Measurements from ENCODE around the gene LRMDA.
"Not testable (repeated sequence)": the region's sequence is repeated elsewhere in the genome, so short reads cannot be mapped to it uniquely, and the experiment has no call there.

Gene LRMDA

DNA sequence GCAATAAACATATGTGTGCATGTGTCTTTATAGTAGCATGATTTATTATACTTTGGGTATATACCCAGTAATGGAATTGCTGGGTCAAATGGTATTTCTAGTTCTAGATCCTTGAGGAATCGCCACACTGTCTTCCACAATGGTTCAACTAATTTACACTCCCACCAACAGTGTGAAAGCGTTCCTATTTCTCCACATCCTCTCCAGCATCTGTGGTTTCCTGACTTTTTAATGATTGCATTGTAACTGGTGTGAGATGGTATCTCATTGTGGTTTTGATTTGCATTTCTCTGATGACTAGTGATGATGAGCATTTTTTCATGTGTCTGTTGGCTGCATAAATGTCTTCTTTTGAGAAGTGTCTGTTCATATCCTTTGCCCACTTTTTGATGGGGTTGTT lies 84.7 kb downstream of the LRMDA start:
- H3K4me3 ChIP-seq (ENCODE audit: low read length), result not testable (repeated sequence)

DNA sequence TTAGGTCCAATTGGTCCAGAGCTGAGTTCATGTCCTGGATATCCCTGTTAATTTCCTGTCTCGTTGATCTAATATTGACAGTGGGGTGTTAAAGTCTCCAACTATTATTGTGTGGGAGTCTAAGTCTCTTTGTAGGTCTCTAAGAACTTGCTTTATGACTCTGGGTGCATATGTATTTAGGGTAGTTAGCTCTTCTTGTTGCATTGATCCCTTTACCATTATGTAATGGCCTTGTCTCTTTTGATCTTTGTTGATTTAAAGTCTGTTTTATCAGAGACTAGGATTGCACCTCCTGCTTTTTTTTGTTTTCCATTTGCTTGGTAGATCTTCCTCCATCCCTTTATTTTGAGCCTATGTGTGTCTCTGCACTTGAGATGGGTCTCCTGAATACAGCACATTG lies 87.8 kb downstream of the LRMDA start:
- H3K9me3 ChIP-seq (ENCODE audit: insufficient read depth, low read depth, low read length); H3K36me3 ChIP-seq (ENCODE audit: insufficient read depth, low read depth, low read length); H3K4me1 ChIP-seq (ENCODE audit: insufficient read depth, low read length); H3K4me3 ChIP-seq (ENCODE audit: low read length); H3K27ac ChIP-seq (ENCODE audit: low read length); H3K9ac ChIP-seq (ENCODE audit: low read depth, low read length): not testable (repeated sequence)
- peaks cover 16% of the 10 kb centered on the region; the same call in 1 of the 2 replicates for H3K27me3 ChIP-seq (ENCODE audit: insufficient read depth, low read length)

More for the DNA sequence above, 84.7 kb downstream of the LRMDA start:
- H3K9ac ChIP-seq (ENCODE audit: low read depth, low read length); H3K27ac ChIP-seq (ENCODE audit: low read length); H3K9me3 ChIP-seq (ENCODE audit: insufficient read depth, low read depth, low read length); H3K36me3 ChIP-seq (ENCODE audit: insufficient read depth, low read depth, low read length); H3K27me3 ChIP-seq (ENCODE audit: insufficient read depth, low read length); H3K4me1 ChIP-seq (ENCODE audit: insufficient read depth, low read length): not testable (repeated sequence)

DNA sequence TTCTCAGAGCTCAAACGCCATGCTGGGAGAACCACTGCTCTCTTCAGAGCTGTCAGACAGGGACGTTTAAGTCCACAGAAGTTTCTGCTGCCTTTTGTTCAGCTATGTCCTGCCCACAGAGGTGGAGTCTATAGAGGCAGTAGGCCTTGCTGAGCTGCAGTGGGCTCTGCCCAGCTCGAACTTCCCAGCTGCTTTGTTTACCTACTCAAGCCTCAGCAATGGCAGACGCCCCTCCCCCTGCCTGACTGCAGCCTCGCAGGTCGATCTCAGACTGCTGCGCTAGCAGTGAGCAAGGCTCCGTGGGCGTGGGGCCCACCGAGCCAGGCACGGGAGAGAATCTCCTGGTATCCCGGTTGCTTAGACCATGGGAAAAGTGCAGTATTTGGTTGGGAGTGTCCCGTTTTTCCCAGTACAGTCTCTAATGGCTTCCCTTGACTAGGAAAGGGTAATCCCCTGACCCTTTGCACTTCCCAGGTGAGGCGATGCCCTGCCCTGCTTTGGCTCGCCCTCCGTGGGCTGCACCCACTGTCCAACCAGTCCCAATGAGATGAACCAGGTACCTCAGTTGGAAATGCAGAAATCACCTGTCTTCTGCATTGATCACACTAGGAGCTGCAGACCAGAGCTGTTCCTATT lies 89.9 kb downstream of the LRMDA start:
- Histone ChIP-seq H3K4me3 (ENCODE audit: low read length) (peak overlapping the region; percentile 64), H3K27me3 (ENCODE audit: insufficient read depth, low read length) (peaks cover 16% of the 10 kb centered on the region; the same call in 1 of the 2 replicates)
- H3K36me3 ChIP-seq (ENCODE audit: insufficient read depth, low read depth, low read length); H3K9me3 ChIP-seq (ENCODE audit: insufficient read depth, low read depth, low read length); H3K27ac ChIP-seq (ENCODE audit: low read length); H3K9ac ChIP-seq (ENCODE audit: low read depth, low read length); H3K4me1 ChIP-seq (ENCODE audit: insufficient read depth, low read length): not testable (repeated sequence)

DNA sequence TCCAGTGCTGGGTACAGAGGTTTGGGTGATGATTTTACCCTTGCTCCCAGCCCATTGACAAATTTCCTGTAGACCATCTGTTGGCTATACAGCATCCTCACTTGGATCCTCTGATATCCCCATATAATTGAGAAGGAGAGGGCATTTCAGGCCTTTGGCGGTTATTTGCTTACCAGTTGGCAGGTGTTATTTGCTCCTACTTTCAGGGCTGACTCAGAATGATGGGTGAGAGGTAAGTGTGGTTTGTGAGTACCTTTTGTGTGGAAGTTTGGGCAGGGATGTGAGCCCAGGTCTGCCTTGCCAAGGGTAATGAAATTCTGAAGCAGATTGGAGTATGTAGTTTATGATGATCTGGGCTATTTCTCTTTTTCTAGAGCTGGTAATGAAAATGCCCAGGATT lies 93.6 kb downstream of the LRMDA start:
- Histone ChIP-seq H3K9ac (ENCODE audit: low read depth, low read length) (no peak overlapping the region), H3K4me3 (ENCODE audit: low read length) (no peak overlapping the region), H3K4me1 (ENCODE audit: insufficient read depth, low read length) (no peaks in the 10 kb centered on the region), H3K9me3 (ENCODE audit: insufficient read depth, low read depth, low read length) (no peaks in the 10 kb centered on the region), H3K27me3 (ENCODE audit: insufficient read depth, low read length) (peaks cover 16% of the 10 kb centered on the region; the same call in 1 of the 2 replicates), H3K27ac (ENCODE audit: low read length) (no peak overlapping the region), H3K36me3 (ENCODE audit: insufficient read depth, low read depth, low read length) (no peaks in the 10 kb centered on the region)

DNA sequence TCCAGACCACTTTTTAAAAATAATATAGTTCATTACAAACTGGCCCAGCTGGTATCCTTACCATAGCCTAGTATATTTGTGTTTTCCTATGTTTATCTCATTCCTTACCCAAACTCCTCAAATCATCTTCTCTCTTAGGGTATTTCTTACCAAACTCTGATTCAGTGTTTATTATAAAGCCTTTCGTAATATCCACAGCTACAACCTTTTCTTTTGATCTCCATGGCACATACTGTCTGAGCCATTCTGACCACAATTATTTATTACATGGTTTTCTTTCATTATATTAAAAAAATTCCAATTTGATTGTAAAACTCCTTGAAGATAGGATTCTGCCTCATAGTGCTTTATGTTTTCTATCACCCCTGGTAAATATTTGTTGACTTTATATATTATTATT lies 94.2 kb downstream of the LRMDA start:
- Histone ChIP-seq H3K27ac (ENCODE audit: low read length) (no peak overlapping the region), H3K4me3 (ENCODE audit: low read length) (no peak overlapping the region), H3K9me3 (ENCODE audit: insufficient read depth, low read depth, low read length) (no peaks in the 10 kb centered on the region), H3K9ac (ENCODE audit: low read depth, low read length) (no peak overlapping the region), H3K27me3 (ENCODE audit: insufficient read depth, low read length) (peaks cover 16% of the 10 kb centered on the region; the same call in 1 of the 2 replicates), H3K4me1 (ENCODE audit: insufficient read depth, low read length) (no peaks in the 10 kb centered on the region), H3K36me3 (ENCODE audit: insufficient read depth, low read depth, low read length) (no peaks in the 10 kb centered on the region)

DNA sequence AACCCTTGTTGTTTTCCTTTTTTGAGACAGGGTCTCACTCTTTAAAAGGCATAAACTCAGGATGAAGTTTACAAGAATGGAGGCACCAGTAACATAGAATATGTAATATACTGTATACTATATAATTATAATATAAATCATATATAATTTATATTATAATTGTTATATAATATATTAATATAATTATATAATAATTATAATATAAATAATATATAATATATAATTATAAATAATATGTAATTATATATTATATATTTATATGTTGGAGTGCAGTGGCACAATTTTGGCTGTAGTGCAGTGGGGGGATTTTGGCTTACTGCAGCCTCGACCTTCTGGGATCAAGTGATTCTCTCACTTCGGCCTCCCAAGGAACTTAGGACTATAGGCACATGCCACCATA lies 96.1 kb downstream of the LRMDA start:
- peaks cover 5% of the 10 kb centered on the region; the same call in 1 of the 2 replicates for H3K27me3 ChIP-seq (ENCODE audit: insufficient read depth, low read length)
- no peaks in the 10 kb centered on the region for H3K4me1 ChIP-seq (ENCODE audit: insufficient read depth, low read length)
- no peak overlapping the region for H3K9ac ChIP-seq (ENCODE audit: low read depth, low read length)
- no peak overlapping the region for H3K27ac ChIP-seq (ENCODE audit: low read length)
- no peaks in the 10 kb centered on the region for H3K9me3 ChIP-seq (ENCODE audit: insufficient read depth, low read depth, low read length)
- no peak overlapping the region for H3K4me3 ChIP-seq (ENCODE audit: low read length)
- no peaks in the 10 kb centered on the region for H3K36me3 ChIP-seq (ENCODE audit: insufficient read depth, low read depth, low read length)

DNA sequence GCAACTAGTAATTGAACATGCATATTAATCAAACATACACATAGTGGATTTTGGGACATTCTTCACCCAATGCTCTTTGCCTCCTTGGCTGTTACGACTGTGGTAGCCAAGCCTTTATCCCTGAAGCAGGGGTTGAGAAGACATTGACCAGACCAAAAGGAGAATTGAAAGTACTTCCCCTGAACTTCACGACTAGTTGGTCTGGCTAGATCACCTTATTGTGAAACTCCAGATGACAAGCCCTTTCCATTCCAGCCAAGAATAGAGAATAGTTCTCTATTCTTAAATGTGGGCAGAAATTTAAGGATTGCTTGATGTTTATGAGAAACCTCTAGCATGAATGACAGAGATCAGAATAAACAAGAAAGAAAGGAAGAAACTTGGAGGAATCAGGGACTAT lies 97.0 kb downstream of the LRMDA start:
- no peaks in the 10 kb centered on the region for H3K36me3 ChIP-seq (ENCODE audit: insufficient read depth, low read depth, low read length)
- no peak overlapping the region for H3K9ac ChIP-seq (ENCODE audit: low read depth, low read length)
- H3K4me3 ChIP-seq (ENCODE audit: low read length), result no peak overlapping the region
- no peak overlapping the region for H3K27ac ChIP-seq (ENCODE audit: low read length)
- H3K9me3 ChIP-seq (ENCODE audit: insufficient read depth, low read depth, low read length), result no peaks in the 10 kb centered on the region
- H3K4me1 ChIP-seq (ENCODE audit: insufficient read depth, low read length), result no peaks in the 10 kb centered on the region
- no peaks in the 10 kb centered on the region for H3K27me3 ChIP-seq (ENCODE audit: insufficient read depth, low read length)

DNA sequence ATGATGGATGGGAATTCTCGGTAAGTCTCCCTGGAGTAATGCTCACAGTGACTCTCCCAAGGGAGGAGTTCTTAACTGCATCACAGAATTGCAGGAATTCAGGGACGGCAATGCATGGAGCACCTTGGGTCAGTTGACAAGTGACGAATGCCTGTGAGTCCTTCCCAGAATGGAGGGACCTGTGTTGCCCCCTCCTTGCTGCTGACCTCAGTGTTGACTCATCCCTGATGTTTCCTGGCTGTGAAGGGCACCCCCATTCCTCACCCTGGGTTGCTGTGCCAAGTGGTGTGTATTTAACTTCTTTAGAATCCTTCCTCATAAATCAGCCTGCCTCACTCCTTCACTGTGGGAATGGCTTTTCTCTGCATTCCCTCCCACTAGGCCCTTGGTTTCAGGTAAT lies 98.9 kb downstream of the LRMDA start:
- no peaks in the 10 kb centered on the region for H3K9me3 ChIP-seq (ENCODE audit: insufficient read depth, low read depth, low read length)
- no peak overlapping the region for H3K4me3 ChIP-seq (ENCODE audit: low read length)
- no peaks in the 10 kb centered on the region for H3K4me1 ChIP-seq (ENCODE audit: insufficient read depth, low read length)
- no peak overlapping the region for H3K9ac ChIP-seq (ENCODE audit: low read depth, low read length)
- H3K27me3 ChIP-seq (ENCODE audit: insufficient read depth, low read length), result no peaks in the 10 kb centered on the region
- H3K36me3 ChIP-seq (ENCODE audit: insufficient read depth, low read depth, low read length), result no peaks in the 10 kb centered on the region
- H3K27ac ChIP-seq (ENCODE audit: low read length), result no peak overlapping the region

DNA sequence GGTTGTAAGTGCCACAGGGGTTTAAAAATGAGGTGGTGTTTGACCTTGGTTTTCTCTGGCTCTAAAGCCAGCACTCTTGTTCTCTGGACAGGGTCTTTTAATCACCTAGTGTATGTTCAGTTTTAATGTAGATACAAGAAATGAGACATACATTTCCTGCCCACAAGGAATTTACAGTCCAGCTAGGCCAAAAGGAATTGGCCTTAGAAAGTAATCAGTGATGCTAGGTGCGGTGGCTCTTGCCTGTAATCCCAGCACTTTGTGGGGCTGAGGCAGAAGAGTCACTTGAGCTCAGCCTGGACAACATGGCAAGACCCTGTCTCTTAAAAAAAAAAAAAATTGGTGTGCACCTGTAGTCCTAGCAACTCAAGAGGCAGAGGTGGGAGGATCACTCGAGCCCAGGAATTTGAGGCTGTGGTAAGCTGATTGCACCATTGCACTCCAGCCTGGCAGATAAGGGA lies 100.2 kb downstream of the LRMDA start:
- Histone ChIP-seq H3K4me1 (ENCODE audit: insufficient read depth, low read length) (no peaks in the 10 kb centered on the region), H3K9me3 (ENCODE audit: insufficient read depth, low read depth, low read length) (no peaks in the 10 kb centered on the region), H3K36me3 (ENCODE audit: insufficient read depth, low read depth, low read length) (no peaks in the 10 kb centered on the region), H3K27me3 (ENCODE audit: insufficient read depth, low read length) (peaks cover under 1% of the 10 kb centered on the region; the same call in 1 of the 2 replicates), H3K27ac (ENCODE audit: low read length) (no peak overlapping the region), H3K9ac (ENCODE audit: low read depth, low read length) (no peak overlapping the region), H3K4me3 (ENCODE audit: low read length) (no peak overlapping the region)

DNA sequence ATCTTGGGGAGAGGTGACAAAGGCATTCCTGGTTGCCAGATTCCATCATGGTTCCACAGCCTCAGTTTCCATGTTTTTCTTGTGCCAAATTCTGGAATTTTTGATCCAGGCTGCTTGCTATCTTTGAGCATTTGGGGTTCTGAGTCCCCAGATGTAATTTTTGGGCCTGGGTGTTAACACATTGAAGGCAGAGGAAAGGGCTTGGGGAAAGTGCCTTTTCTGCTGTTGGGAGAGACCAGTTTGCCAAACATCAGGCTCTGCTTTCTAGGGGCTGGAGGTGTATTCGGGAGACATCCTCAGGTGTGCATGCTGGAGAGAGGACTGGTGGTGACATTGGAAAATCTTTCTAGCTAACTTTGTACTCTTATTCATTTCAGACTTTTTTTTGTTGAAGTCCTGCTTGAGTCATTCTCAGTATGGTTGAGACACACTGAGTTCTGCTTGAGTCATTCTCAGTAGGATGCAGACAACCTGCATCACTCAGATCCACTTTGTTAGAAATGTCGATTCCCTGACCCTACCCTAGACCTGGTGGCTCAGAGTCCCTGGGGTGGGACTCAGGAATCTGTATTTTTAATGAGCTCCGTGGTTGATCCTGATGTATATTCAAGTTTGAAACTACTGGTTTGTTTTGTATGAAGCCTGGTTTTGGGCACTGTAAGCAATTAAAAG lies 101.0 kb downstream of the LRMDA start:
- H3K36me3 ChIP-seq (ENCODE audit: insufficient read depth, low read depth, low read length), result no peaks in the 10 kb centered on the region
- H3K4me1 ChIP-seq (ENCODE audit: insufficient read depth, low read length), result no peaks in the 10 kb centered on the region; the same call in 1 of the 2 replicates
- no peaks in the 10 kb centered on the region for H3K9me3 ChIP-seq (ENCODE audit: insufficient read depth, low read depth, low read length)
- H3K27ac ChIP-seq (ENCODE audit: low read length), result no peak overlapping the region
- H3K9ac ChIP-seq (ENCODE audit: low read depth, low read length), result no peak overlapping the region
- no peak overlapping the region for H3K4me3 ChIP-seq (ENCODE audit: low read length)
- H3K27me3 ChIP-seq (ENCODE audit: insufficient read depth, low read length), result peaks cover 8% of the 10 kb centered on the region

DNA sequence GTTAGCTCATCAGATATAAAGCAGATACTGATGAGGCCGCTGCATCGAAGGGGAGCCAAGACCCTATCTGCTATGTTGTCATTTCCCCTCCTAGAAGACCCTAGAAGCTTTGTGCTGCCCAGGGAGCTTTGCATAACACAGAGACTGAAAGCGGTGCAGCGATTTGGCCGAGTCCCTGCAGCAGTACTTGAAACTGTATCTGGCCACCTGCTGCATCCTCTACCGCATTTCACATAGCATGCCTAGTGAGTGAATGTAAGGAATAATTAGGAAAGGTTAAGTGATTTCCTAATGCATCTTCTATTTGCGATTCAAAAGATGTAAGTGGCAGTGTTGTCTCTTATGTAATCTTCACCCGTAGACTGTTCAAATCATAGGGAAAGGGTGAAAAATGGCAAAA lies 106.7 kb downstream of the LRMDA start:
- H3K36me3 ChIP-seq (ENCODE audit: insufficient read depth, low read depth, low read length), result no peaks in the 10 kb centered on the region
- no peaks in the 10 kb centered on the region for H3K9me3 ChIP-seq (ENCODE audit: insufficient read depth, low read depth, low read length)
- H3K27ac ChIP-seq (ENCODE audit: low read length), result no peak overlapping the region
- H3K27me3 ChIP-seq (ENCODE audit: insufficient read depth, low read length), result peaks cover 14% of the 10 kb centered on the region
- peaks cover 42% of the 10 kb centered on the region for H3K4me1 ChIP-seq (ENCODE audit: insufficient read depth, low read length)
- 0 out of 2 replicates have a peak overlapping the region, but pooled peaks have one; percentile 30 for H3K4me3 ChIP-seq (ENCODE audit: low read length)
- no peak overlapping the region for H3K9ac ChIP-seq (ENCODE audit: low read depth, low read length)

DNA sequence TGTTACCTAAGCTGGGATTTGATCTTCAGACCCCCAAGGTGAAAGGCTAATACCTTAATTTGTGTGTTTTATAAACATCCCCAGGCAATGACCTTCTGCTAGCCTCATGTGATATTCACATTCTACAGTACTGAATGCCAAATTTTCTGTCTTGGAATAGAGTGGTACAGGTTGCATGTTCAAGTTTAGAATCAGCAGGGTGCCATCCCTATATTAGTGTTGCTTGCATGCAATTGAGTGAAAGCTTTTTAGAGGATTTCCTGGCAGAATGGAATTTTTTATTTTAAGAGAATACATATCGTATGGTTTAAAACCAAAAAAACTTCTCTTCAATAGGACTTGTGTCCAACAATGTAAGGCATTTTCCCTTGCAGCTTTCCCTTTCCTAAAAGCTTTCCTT lies 107.3 kb downstream of the LRMDA start:
- no peaks in the 10 kb centered on the region for H3K36me3 ChIP-seq (ENCODE audit: insufficient read depth, low read depth, low read length)
- H3K9me3 ChIP-seq (ENCODE audit: insufficient read depth, low read depth, low read length), result no peaks in the 10 kb centered on the region
- H3K27me3 ChIP-seq (ENCODE audit: insufficient read depth, low read length), result peaks cover 14% of the 10 kb centered on the region
- no peak overlapping the region for H3K27ac ChIP-seq (ENCODE audit: low read length)
- no peak overlapping the region for H3K4me3 ChIP-seq (ENCODE audit: low read length)
- H3K4me1 ChIP-seq (ENCODE audit: insufficient read depth, low read length), result peaks cover 42% of the 10 kb centered on the region
- H3K9ac ChIP-seq (ENCODE audit: low read depth, low read length), result no peak overlapping the region

Data from iPS-20b (cell line).